NCI-H524 treated with DMSO at 0.1 percent for 48 hours (cell line): ENCODE results near the gene IL36RN.

ENCODE experiments used
- DNase-seq: peaks from one replicate; lab custom pipeline; 2025; lab: John Stamatoyannopoulos, UW

Gene IL36RN

DNA sequence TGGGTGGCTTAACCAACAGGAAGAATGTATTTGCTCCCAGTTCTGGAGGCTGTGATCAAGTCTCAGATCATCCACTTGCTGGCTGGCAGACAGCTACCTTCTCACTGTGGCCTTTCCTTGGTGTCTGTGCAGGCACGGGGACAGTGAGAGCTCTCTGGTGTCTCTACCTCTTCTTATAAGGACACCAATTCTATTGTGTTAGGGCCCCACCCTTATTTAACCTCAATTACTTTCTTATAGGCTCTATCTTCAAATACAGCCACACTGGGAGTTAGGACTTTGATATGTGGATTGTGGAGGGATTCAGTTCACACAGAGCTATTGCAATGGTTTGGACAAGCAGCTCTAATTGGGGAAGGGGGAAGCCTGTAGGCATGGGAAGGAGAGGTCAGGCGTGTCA is 43.1 kb downstream of the IL36RN start:
- DNase-seq = no peak

DNA sequence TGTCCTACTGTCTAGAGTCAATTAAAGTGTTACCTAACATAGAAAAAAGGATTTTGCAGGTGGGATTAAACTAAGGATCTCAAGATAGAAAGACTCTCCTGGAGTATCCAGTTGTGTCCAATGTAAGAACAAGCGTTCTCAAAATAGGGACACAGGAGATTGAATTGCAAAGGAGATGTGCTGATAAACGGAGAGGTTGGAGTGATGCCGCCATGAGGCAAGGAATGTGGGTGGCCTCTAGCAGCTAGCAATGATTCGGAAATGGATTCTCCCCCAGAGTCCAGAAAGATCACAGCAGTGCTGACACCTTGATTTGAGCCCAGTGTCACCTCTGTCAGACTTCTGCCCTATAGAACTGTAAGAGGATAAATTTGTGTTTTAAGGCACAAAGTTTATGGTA is 44.3 kb downstream of the IL36RN start:
- DNase-seq = no peak

DNA sequence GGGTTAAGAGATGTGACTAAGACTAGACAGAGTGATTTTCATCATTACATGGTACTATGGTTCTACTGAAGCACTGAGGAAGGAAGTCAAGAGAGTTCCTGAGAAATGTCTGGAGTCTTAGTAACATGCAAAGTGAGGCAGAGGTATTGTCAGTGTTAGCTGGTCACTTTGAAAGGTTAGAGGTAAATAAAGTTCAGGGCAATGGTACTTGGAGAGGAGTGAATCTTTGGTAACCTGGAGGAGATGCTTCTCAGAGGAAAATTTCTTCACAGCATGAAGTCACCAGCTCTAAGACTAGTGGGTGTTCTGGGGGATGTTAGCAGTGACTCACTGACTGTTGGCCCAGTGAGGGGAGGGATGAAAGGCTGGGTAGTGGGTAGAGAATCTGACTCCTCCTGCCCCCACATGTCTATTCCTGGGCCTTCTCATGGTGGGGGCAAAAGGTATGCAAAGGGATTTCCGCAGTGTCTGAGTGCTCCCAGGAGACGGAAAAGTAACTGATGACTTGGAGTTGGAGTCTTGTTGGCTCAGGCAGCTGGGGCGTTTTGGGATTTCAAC is 45.1 kb downstream of the IL36RN start:
- DNase-seq = no peak

DNA sequence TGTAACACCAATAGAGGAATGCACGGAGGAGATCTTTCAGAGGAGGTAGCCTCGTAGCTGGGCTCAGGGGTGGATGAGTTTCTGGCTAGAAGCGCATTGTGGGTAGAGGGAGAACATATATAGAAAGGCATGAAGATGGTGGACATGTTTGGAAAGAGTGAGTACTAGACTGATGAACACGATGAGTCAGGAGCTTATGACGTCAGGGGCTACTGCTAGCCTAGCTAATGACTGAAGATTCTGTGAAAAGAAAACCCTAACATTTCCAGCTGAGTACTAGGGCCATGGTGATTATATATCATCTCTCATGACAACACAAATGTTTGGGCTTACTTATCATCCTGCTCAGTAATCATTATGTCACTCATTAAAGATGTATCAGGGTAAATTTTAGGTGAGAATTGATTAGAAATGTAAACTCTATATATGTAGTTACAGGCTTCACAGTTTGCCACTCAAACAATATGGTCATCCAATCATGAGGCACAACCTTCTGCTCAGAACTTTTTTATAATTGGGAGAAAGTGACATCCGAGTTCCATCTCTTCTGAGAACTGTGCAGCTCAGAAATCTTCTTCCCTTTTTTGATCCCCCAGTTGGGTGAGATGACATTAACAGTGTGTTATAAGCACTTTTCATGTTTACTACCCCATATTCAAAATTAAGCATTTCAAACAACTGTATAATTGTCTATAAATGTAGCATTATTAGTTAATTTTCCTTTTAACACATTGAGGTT is 46.2 kb downstream of the IL36RN start:
- no peak for DNase-seq

DNA sequence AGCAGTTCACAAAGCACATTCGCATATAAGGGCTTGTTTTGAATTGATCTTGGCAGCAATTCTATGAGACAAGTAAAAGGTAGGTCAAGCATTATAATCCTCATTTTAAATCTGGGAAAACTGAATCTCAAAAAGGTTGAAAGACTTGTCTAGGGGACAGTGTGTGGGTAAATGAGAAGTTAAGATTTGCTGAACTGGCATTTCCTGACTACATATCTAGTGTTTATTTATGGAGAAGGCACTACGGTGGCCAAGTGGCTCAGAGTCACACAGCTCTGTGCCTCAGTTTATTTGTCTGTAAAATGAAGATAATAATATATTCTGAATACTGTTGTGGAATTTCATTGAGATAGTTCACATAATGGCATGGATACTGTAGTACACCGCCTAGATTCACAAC is 52.1 kb downstream of the IL36RN start:
- no peak for DNase-seq

DNA sequence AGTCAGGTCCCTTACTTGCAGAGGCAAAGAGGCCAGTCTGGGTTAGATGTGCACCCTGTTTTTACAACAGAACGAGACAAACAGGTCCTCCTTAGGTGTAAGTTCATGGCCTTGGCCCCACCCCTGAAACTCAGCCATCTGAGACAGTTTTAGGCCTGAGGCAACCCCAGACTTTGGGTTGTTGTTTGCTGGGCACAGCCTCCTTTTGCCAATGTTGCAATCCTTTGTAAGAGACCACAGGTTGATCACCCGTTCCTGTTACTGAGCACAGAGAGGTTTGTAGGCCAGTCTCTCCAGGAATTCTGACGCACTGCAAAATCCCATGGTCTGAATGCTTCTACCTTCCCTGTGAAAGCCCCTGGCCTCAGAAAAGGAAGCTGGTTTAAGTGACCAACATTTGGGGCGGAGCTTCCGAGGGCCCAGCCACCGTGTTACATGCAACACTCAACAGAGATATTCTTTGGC is 52.9 kb downstream of the IL36RN start:
- no peak for DNase-seq

DNA sequence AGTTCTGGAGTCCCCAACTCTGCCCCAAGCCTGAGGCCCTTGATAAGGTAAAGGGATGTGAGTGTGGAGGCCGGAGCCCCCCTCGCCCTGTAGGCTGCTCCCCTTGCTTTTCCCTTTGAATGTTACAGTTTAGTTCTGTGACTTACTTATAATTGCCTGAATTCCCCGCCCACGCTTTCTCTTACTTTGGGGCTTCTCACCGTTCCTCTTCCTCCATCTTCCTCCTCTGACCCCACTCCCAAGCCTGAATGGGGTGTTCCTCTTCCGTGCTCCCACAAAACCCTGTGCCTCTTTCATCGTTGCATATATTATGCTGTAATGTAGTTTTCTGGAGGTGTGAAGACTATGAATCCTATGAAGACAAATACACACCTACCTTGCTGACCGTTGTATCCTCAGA is 53.4 kb downstream of the IL36RN start:
- DNase-seq = no peak

DNA sequence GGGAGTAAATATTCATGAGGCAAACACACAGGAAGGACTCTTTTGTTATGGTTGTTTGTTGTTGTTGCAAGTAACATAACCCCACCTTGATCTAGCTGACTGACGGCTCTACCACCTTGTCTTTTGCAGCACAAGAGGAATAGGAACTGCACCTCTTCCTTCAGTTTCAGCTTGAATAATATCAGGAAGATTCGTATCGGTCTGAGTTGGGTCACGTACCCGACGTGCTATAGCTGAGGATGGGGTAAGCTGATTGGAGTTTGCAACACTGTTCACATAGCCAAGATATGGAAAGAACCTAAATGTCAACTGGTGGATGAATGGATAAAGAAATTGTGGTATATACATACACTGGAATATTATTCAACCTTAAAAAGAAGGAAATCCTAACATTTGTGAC is 53.9 kb downstream of the IL36RN start:
- DNase-seq = no peak

DNA sequence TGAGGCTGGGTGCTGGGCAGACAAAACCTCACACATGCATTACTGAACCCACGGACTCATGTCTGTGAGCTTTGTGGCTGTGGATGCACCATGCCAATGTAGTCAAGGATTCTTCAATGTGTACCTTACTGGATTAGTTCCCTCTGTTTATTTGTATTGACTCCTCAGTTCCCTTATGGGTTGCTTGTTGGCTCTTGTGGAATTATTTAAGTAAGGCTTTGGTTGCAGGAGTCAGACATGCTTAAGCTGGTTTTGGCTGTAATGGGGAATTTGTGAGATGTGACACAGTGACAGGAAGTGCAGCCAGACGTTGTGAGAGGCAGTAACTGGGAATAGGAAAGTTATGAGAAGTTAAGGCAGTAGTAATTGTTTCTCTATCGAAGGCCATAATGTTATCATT is 54.8 kb downstream of the IL36RN start:
- no peak for DNase-seq
